MCF 10A (cell line): Measurements from ENCODE around the gene JAKMIP2. TPM values are rescaled to one million over a fixed set of nuclear protein-coding genes. Genes with fewer than 3 reads are reported as not detected.

Source experiments
- BruUV-seq: library from RNA; stranded (reverse); fragments of 400-500 nt; replicated peaks from 2 replicates; lab custom pipeline; 2021; lab: Mats Ljungman, UMichigan
- CTCF ChIA-PET: fragments of 300-600 bp; sonication (Branson Sonifier 250); formaldehyde crosslinking; extraction: SDS; loops from one replicate; lab custom pipeline; 2021; ENCODE audit warnings: antibody characterized with exemption, inconsistent platforms; lab: Yijun Ruan, JAX
- POLR2A ChIA-PET: fragments of 300-600, 350-650 bp; sonication (Branson Sonifier 250); formaldehyde crosslinking; extraction: SDS; loops from one replicate; lab custom pipeline; 2020; ENCODE audit warnings: antibody characterized with exemption, inconsistent platforms; lab: Yijun Ruan, JAX
- DNase-seq: peaks from one replicate; pipeline ENCODE4 v3.0.0-alpha.2; 2018; ENCODE audit not compliant: unreplicated experiment
- H3K27ac Mint-ChIP-seq: one replicate; pipeline ENCODE4 v1.8.0; 2022; ENCODE audit warnings: mild to moderate bottlenecking, low read depth, mixed read lengths; ENCODE audit not compliant: unreplicated experiment
- H3K27me3 Mint-ChIP-seq: one replicate; pipeline ENCODE4 v1.8.0; 2022; ENCODE audit warnings: mixed read lengths; ENCODE audit not compliant: insufficient read depth, unreplicated experiment
- H3K36me3 Mint-ChIP-seq: one replicate; pipeline ENCODE4 v1.8.0; 2022; ENCODE audit warnings: mild to moderate bottlenecking, moderate library complexity, mixed read lengths; ENCODE audit not compliant: insufficient read depth, unreplicated experiment
- H3K4me1 Mint-ChIP-seq: one replicate; pipeline ENCODE4 v1.8.0; 2022; ENCODE audit warnings: mixed read lengths; ENCODE audit not compliant: insufficient read depth, unreplicated experiment
- H3K4me3 Mint-ChIP-seq: one replicate; pipeline ENCODE4 v1.8.0; 2022; ENCODE audit warnings: mild to moderate bottlenecking, moderate library complexity, mixed read lengths; ENCODE audit not compliant: unreplicated experiment
- H3K9me3 Mint-ChIP-seq: one replicate; pipeline ENCODE4 v1.8.0; 2022; ENCODE audit warnings: mixed read lengths; ENCODE audit not compliant: unreplicated experiment
- CTCF ChIP-seq: fragments of 200-600 bp; IDR thresholded peaks from one replicate; pipeline ENCODE4 v1.8.0; 2022; ENCODE audit warnings: antibody characterized with exemption, mild to moderate bottlenecking; ENCODE audit not compliant: unreplicated experiment
- intact Hi-C: fragments of 100-400 bp; cut with micrococcal nuclease; formaldehyde crosslinking; loops from 2 replicates; pipeline ENCODE4 v1.14.1; 2022
- total RNA-seq: library from RNA; stranded (reverse); gene quantifications from 2 replicates; pipeline ENCODE4 v1.2.3, GENCODE V29; 2022

Gene JAKMIP2
- total RNA-seq, 1 experiment from 2014 or later: not detected

DNA sequence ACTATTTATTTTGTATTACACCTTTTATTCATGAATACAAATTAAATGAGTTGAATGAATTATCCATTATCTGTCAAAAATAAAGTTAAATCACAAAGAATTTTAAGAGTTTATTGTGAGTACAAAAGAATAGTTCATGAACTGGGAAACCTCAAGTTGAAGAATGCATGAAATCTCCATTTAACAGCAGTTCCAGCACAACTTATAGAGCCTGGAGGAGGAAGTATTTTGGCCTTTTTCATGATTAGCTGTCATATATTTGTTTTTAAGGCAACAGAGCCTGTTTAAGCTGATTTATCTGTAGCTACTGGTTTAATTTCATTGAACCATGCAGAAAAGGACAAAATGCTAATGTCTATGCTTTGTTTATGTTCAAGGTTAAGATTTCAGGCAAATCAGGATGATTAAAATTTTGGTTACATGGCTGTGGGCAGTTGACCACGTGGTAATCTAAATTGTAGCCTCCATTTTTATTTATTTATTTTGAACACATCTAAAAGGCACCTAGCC lies 36.8 kb upstream of the JAKMIP2 start:
- no peak for DNase-seq
- no peaks in the 10 kb centered on the region for H3K9me3 Mint-ChIP-seq
- H3K27ac Mint-ChIP-seq: no peak overlapping the region
- no peak overlapping the region for H3K4me3 Mint-ChIP-seq
- peaks cover 47% of the 10 kb centered on the region for H3K27me3 Mint-ChIP-seq
- CTCF ChIA-PET: interaction anchor here (0.7 to 2.7 kb wide), 4 partner anchors 13 to 191 kb away, joined by 3 to 33 read pairs (median 3); no protein-coding TSS in a partner anchor
- intact Hi-C loops: no loop called here
- POLR2A ChIA-PET: no interaction called here
- H3K36me3 Mint-ChIP-seq: no peaks in the 10 kb centered on the region
- no peak for TF ChIP-seq CTCF
- peaks cover 4% of the 10 kb centered on the region for H3K4me1 Mint-ChIP-seq
- BruUV-seq: no TSS peak

DNA sequence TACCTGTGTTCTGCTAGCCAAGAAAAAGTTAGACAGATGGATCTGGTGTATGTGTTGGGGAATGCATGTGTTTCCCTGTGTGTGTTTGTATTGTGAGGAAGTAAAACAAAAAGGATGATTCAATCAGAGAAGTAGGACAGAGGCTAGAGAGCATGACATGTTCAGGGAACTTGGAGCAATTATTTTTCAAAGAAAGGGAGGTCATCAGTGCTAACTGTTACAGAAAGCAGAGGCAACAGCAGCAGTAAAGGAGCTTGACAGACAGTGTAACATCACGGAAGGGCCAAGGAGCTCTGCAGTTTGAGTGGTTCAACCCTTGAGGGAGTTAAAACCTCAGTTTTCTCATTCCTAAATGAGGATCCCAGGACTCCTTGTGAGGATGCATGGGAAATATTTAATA lies 35.8 kb upstream of the JAKMIP2 start:
- H3K27me3 Mint-ChIP-seq: peaks cover 47% of the 10 kb centered on the region
- CTCF ChIA-PET: interaction anchor here (0.6 to 2.7 kb wide), 3 partner anchors 140 to 194 kb away, joined by 3 to 33 read pairs (median 4); no protein-coding TSS in a partner anchor
- no peak overlapping the region for H3K27ac Mint-ChIP-seq
- intact Hi-C loops: no loop called here
- no peak for TF ChIP-seq CTCF
- no peak for DNase-seq
- no peaks in the 10 kb centered on the region for H3K9me3 Mint-ChIP-seq
- no TSS peak for BruUV-seq
- POLR2A ChIA-PET: interaction anchor here (0.6 kb wide), 3 partner anchors 123 to 1160 kb away, joined by 3 to 4 read pairs (median 3); no protein-coding TSS in a partner anchor
- no peaks in the 10 kb centered on the region for H3K36me3 Mint-ChIP-seq
- H3K4me3 Mint-ChIP-seq: no peak overlapping the region
- peaks cover 4% of the 10 kb centered on the region for H3K4me1 Mint-ChIP-seq

DNA sequence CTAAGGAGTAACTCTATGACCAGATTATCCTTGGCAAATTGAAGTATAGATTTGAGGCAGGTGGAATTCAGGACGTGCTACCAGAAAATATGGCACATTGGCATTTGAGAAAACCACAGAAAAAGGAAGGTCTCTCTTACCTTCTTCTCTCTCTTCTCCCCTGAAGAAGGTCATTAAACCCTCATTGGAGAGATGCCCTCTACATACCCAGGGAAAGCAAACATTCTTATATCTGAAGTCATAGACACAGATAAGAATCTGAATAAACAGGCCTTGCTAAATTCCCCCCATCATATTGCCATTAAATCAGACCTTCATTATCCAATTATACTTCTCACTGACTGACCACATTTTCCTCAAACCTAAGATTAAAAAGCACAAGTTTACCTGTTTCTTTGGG lies 31.2 kb upstream of the JAKMIP2 start:
- no peak for DNase-seq
- no peak overlapping the region for H3K27ac Mint-ChIP-seq
- POLR2A ChIA-PET: no interaction called here
- peaks cover 21% of the 10 kb centered on the region for H3K27me3 Mint-ChIP-seq
- H3K4me3 Mint-ChIP-seq: no peak overlapping the region
- no TSS peak for BruUV-seq
- no peaks in the 10 kb centered on the region for H3K9me3 Mint-ChIP-seq
- TF ChIP-seq CTCF: no peak
- CTCF ChIA-PET: interaction anchor here (1.0 kb wide), 1 partner anchor 185 kb away, joined by 3 read pairs; no protein-coding TSS in a partner anchor
- H3K4me1 Mint-ChIP-seq: peaks cover 4% of the 10 kb centered on the region
- H3K36me3 Mint-ChIP-seq: no peaks in the 10 kb centered on the region
- intact Hi-C loops: no loop called here

DNA sequence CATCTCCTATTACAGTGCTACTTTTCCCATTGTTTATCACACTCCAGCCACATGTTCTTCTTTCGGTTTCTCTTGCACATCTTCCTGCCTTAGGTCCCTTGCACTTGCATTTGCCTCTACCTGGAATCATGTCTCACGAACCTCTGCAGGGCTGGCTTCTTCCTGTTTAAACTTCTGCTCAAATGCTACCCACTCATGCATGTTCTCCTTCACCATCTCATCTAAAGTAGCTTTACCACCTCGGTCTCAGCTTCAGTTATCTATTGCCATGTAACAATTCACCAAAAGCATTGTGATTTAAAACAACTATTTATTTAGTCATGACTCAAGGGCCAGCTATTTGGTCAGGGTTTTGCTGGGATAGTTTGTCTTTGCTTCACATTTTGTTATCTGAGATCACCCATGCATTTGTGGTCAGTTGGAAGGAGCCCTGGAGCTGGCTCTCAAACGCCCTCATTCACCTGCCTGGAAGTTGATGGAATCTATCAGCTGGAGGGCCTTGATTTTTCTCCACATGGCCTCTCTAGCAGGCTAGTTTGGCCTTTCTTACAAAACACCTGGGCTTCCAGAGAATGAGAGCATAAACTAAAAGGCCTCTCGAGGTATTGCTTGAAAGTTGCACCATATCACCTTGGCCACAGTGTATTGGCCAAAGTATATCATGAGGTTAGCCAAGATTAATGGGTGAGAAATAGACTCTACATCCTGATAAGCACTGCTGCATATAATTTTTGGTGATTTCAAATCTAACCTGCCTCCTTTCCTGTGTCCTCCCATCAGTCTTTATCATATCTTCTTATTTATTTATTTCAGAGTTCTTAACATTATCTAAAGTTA lies 27.5 kb upstream of the JAKMIP2 start:
- ChIA-PET POLR2A (no interaction called here), CTCF (interaction anchor here (0.6 to 2.4 kb wide), 4 partner anchors 13 to 131 kb away, joined by 3 to 12 read pairs (median 3); no protein-coding TSS in a partner anchor)
- TF ChIP-seq CTCF: no peak
- no peaks in the 10 kb centered on the region for H3K27me3 Mint-ChIP-seq
- no peaks in the 10 kb centered on the region for H3K4me1 Mint-ChIP-seq
- no peaks in the 10 kb centered on the region for H3K36me3 Mint-ChIP-seq
- no TSS peak for BruUV-seq
- no peak for DNase-seq
- intact Hi-C loops: no loop called here
- H3K27ac Mint-ChIP-seq: no peak overlapping the region
- H3K9me3 Mint-ChIP-seq: no peaks in the 10 kb centered on the region
- no peak overlapping the region for H3K4me3 Mint-ChIP-seq
